ENCODE data around the gene NMUR1. TPM values are rescaled to one million over a fixed set of nuclear protein-coding genes. Genes with fewer than 3 reads are reported as not detected.

Gene NMUR1
- total and polyA plus RNA-seq, 11 donors = 0.10 to 0.71 (median 0.35) TPM; not detected in 2

- WGBS, 4 donors = 83 to 93% (median 90%) methylated on average over 2 to 4 of the region's 4 CpGs; no CpG with 5 or more reads in 1 of the 4 donors
These were observed 2.5 kb upstream of the NMUR1 start for GRCh38 chr2:231532756-231533035.

GRCh38 chr2:231531883-231532755 is 1.9 kb upstream of the NMUR1 start:
- no peak for DNase-seq
- ATAC-seq = no peak
- Histone ChIP-seq H3K4me1 (peaks cover 0 to 20% (median 2%) of the 10 kb centered on the region in 12 donors), H3K36me3 (no peaks in the 10 kb centered on the region), H3K27ac (no peak overlapping the region), H3K9me3 (no peaks in the 10 kb centered on the region), H3K27me3 (peaks cover 0 to 39% (median 0%) of the 10 kb centered on the region in 9 donors), H3K4me3 (no peak overlapping the region)
- 80 to 96% (median 90%) methylated on average over 8 to 16 of the region's 16 CpGs for WGBS, 4 donors
- TF ChIP-seq CTCF (IDR thresholded peaks at IDR 0.05) = no peak
- intact Hi-C loops (cut with DNase I) = loop anchor here in 3 of 10 donors (2.0 kb wide), 2 partner anchors 25 to 27 kb away; no protein-coding TSS in a partner anchor

More at GRCh38 chr2:231532756-231533035, 2.5 kb upstream of the NMUR1 start:
- ATAC-seq (no peak), DNase-seq (no peak)
- Histone ChIP-seq H3K27ac (no peak overlapping the region), H3K4me1 (peaks cover 0 to 20% (median 2%) of the 10 kb centered on the region in 12 donors), H3K4me3 (no peak overlapping the region), H3K9me3 (no peaks in the 10 kb centered on the region), H3K27me3 (peaks cover 0 to 39% (median 0%) of the 10 kb centered on the region in 9 donors), H3K36me3 (no peaks in the 10 kb centered on the region)
- intact Hi-C loops (cut with DNase I) = no loop called here
- TF ChIP-seq CTCF (IDR thresholded peaks at IDR 0.05) = no peak
- no peak for TF ChIP-seq POLR2A (IDR thresholded peaks at IDR 0.05)

- WGBS, 4 donors = 74 to 96% (median 94%) methylated on average over 4 to 6 of the region's 6 CpGs
- Histone ChIP-seq H3K27me3 (peaks cover 0 to 39% (median 0%) of the 10 kb centered on the region in 9 donors), H3K36me3 (no peaks in the 10 kb centered on the region), H3K27ac (no peak overlapping the region), H3K4me3 (no peak overlapping the region), H3K9me3 (no peaks in the 10 kb centered on the region), H3K4me1 (peaks cover 0 to 19% (median 2%) of the 10 kb centered on the region in 12 donors)
- DNase-seq (no peak), ATAC-seq (no peak)
- TF ChIP-seq CTCF (IDR thresholded peaks at IDR 0.05) (no peak), POLR2A (IDR thresholded peaks at IDR 0.05) (no peak)
- intact Hi-C loops (cut with DNase I) = loop anchor here in 3 of 10 donors (2.0 kb wide), 2 partner anchors 25 to 27 kb away; no protein-coding TSS in a partner anchor
These were observed 1.2 kb upstream of the NMUR1 start for GRCh38 chr2:231531466-231531865.

- no peaks in the 10 kb centered on the region for H3K36me3 ChIP-seq
- no peak for DNase-seq
- peaks cover 0 to 35% (median 0%) of the 10 kb centered on the region in 9 donors for H3K27me3 ChIP-seq
- H3K9me3 ChIP-seq = no peaks in the 10 kb centered on the region
- H3K4me3 ChIP-seq = no peak overlapping the region
- no peak for ATAC-seq
- TF ChIP-seq CTCF (IDR thresholded peaks at IDR 0.05) = no peak
- no peak for TF ChIP-seq POLR2A (IDR thresholded peaks at IDR 0.05)
- intact Hi-C loops (cut with DNase I) = loop anchor here in 2 of 10 donors (5.0 to 10.0 kb wide), 2 partner anchors 66 to 69 kb away; partner anchors contain the start of gene TEX44 (in 1 of the 2)
- peaks cover 0 to 20% (median 1%) of the 10 kb centered on the region in 12 donors for H3K4me1 ChIP-seq
- WGBS, 4 donors = 60 to 97% (median 95%) methylated on average over 1 to 9 of the region's 9 CpGs; no CpG with 5 or more reads in 1 of the 4 donors
- no peak overlapping the region for H3K27ac ChIP-seq
These were observed 1.6 kb downstream of the NMUR1 start for GRCh38 chr2:231528636-231529030.
